SH-SY5Y (cell line): ENCODE results near the gene ADAM12.

Experiments used
- GATA2 ChIP-seq: IDR thresholded peaks from 2 replicates; pipeline ENCODE4 v1.6.1; 2011; ENCODE audit warnings: mild to moderate bottlenecking, low read depth, low read length
- GATA3 ChIP-seq: IDR thresholded peaks from 2 replicates; pipeline ENCODE4 v1.6.1; 2011; ENCODE audit warnings: low read depth, mild to moderate bottlenecking, low read length, moderate library complexity

ADAM12 gene

DNA sequence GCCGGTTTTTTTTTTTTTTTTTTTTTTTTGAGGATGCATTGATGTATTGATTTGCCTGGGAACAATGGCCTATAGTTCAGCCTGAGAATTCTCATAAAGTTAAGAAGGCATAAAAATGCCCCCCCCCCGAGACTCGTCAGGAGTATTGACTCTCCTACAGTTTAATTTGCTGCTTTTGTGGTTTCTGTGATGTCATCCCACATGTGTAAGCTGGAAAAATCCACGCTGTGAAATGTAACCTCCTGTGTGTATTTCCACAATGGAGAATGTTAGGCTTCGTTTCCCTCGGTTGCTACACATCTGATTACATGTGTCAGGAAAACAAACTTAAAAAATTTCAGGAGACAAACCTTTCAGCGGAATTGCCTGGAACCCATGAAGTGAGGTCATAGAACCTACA, 374.0 kb downstream of the ADAM12 start:
- TF ChIP-seq GATA2: no peak
- TF ChIP-seq GATA3: no peak

DNA sequence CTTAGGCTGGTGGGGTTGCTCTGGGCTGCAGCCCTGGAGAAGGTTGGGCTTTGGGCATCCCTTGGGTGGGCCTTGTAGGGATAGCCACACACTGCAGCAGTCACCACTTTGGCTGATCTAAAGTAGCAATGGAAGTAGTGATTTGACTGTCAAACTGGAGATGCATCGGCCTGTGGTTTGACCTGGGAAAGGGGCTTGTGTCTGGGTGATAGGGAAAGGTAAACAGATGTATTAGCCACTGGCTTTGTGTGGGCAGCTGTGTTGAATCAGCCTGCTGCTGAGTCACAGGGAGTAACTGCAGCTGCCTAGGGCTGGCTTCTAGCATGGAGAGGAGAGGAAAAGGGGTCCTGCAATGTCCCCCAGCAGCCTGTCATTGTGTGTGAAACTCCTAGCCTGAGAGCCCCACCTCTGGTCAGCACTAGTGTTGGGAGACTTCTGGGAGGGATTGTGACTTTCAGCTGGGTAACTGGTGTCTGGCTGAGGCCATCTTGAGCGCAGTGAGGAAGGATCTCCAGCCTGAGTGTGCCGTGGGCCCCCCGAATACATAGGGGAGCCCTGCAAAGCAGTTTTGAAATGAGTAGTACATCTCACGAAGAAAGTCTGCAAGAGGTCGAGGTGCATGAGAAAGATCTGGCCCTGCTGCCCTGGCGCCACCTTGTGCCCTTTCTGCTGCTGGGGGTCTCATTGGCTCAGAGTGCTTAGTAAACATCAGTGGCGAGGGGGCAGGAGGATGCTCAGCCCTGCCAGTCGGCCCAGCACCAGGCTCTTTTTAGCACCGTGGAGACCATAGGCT, 374.6 kb downstream of the ADAM12 start:
- TF ChIP-seq GATA3: no peak
- no peak for TF ChIP-seq GATA2

DNA sequence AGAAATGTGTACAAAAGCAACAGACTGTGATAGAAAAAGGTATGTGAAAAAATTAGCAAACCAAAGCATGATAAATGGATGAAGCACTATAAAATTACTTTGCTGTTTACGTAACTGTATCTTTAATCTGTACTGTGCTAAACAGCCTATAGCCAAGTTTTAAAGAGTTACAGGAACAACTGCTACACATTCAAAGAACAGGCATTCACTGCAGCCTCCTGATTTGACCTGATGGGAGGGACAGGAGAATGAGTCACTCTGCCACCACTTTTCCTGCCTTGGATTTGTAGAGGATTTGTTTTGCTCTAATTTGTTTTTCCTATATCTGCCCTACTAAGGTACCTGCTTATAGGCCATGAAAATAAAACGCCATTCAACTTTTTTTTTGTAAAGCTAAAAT, 375.8 kb downstream of the ADAM12 start:
- TF ChIP-seq GATA3: no peak
- TF ChIP-seq GATA2: no peak

DNA sequence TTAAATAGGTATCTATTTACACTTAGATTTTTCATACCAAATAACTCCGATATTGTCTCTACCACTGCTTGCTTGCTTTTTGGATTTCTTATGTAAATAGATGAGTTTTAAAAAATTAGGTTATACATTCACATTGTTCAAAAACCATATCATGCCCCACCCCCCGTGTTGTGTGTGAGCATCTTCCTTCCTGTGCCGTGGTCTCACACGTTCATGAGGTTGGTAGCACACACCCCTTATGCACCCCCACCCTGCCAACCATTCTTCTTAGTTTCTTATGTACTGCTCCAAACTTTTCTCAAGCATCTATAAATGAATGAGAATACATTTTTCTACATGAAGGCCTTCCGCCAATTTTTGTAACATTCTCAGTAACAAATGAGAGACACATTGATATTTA, 376.3 kb downstream of the ADAM12 start:
- TF ChIP-seq GATA3 (no peak), GATA2 (no peak)

DNA sequence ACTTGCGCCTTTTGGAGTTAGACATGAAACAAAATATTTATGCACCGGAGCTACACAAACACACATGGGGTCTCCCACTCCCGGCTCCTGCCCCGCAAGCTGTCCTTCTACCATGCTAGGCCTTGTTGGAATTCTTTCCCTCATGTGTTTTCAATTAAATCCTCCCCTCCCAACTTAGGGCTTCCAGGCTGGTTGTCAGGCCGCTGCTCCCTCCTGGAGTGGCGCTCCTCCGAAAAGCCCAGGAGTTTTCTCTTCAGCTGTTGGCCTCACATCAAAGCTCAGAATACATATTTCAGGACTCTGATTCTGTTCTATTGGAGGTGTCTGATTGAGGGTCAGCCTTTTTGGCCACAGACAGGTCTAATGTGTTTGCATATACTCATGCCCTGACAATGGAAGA, 378.6 kb downstream of the ADAM12 start:
- no peak for TF ChIP-seq GATA3
- no peak for TF ChIP-seq GATA2

DNA sequence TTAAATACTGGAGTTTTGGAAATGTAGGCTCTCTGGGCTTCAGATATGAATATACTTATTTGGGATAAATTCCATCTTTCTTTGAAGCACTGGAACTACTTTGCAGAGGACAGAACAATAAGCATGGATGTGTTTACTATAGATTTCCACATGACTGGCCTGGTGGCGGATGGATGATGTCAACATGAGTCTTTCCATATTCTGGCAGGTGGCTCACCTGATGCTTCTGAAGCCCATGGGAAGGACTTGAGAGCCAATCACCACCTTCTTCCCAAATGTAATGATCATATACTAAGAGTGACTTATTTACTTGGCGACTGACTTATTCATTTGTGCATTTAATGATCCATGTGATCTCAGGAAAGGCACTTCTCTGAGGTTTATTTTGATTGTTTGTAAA, 381.4 kb downstream of the ADAM12 start:
- TF ChIP-seq GATA3: no peak
- TF ChIP-seq GATA2: no peak

DNA sequence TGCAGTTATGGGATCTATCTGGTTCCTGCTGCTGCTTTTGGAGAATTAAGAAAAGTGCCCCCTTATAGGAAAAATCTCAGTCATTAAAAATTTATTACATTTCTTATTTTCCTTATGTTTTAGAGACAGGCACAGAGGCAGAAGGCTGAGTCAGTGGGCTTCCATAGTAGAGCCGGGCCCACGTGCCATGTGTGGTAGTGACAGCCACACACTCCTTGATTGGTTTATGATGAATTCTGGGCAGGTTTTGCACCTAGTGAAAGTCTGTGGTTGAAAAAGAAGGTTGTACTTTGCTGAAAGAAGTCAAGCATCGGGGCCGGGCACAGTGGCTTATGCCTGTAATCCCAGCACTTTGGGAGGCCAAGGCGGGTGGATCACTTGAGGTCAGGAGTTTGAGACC, 382.0 kb downstream of the ADAM12 start:
- no peak for TF ChIP-seq GATA3
- no peak for TF ChIP-seq GATA2

DNA sequence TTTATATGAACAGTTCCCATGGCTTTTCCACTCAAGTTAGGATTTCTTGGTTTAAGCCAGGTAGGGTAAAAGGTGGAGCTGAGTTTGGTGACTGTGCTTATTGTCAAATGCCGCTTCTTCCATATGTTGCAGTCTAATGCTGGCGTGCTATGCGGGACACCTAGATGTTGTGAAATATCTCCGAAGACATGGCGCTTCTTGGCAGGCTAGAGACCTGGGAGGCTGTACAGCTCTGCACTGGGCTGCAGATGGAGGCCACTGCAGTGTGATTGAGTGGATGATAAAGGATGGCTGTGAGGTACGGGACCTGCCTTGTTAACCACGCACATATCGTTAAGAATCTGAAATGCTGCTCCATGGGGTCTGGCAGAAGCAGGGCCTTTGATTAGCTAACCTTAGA, 383.5 kb downstream of the ADAM12 start:
- TF ChIP-seq GATA3 (no peak), GATA2 (no peak)

DNA sequence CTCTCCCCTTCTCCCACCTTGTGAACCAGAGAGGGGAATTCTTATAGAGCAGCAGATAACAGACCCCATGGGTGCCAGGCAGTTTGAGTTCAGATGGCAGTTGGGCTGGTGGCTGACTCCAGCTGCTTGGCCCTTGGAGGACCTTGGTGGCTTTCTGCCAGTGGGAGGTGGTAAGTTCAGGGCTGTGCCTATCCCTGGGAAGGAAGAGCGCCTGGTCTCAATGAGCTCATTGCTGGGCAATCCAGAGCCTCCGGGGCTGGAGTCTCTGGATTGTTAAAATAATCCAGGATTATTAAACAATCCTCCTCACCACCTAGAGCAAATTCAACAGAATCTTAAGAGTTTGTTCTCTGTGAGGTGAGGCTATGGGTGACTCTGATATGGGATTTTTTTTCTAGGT, 386.7 kb downstream of the ADAM12 start:
- TF ChIP-seq GATA3 (no peak), GATA2 (no peak)

DNA sequence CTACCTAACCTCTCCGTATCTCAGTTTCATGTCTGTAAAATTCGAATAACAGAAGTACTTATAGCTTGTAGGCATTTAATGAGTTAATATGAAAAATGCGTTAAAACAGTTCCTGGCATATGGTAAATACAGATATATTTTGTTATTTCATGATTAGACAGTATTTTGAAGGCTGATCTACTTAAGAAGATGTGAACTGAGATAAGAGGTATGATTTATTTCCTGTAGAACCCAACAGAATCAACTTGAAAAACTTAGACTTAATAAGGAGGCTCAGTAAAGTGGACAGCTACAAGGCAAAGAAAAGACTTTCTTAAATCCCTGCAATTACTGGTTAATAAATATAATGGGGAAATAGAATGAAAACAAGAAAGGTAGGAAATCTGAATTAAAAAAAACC, 388.6 kb downstream of the ADAM12 start:
- TF ChIP-seq GATA3: no peak; the same call in 1 of the 2 replicates
- no peak for TF ChIP-seq GATA2

DNA sequence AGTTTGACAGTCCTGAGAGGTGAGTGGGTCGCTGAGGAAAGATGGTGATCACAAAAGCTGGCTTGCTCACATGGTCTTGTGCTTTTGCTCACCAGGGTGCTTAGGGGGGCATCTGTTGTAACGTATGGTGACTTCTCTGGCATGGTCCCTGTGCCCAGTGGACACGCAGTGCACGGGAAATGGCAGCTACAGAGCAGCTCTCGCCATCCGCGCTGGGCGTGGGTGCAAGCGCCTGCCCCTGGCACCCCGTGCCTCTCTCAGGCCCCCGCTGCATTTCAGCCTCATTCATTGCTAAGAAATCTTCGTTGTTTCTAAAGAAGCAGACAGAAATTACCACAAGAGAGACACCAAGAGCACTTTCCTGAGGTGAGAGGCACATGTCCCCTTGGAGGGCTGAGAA, 390.7 kb downstream of the ADAM12 start:
- TF ChIP-seq GATA3: no peak
- no peak for TF ChIP-seq GATA2

DNA sequence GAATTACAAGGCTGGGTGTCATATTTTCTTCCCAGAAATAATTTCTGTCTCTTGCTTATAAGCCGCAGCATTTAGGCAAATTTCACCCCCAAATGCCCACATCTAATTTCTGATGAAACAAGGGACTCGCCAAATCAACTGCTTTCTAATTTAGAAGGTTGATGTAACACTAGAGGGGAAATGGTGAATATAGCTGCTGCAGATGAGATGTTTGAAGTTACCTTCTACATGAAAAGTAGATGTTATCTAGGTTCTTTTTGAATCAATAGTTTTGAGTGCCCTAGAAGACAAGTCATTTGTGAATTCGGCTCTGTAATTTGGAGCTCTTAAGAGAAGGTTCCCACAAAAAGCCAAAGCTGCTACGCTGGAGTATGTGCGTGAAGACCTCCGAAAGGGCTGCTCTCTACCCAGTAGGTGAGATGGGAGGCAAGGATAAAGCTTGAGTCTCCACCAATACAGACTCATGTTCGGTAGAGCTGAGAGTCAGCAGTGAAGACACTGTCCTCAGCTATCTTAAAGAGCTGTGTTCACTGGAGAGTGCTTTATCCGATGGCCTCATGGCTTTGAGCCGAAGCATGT, 392.5 kb downstream of the ADAM12 start:
- TF ChIP-seq GATA3 (no peak), GATA2 (no peak)

DNA sequence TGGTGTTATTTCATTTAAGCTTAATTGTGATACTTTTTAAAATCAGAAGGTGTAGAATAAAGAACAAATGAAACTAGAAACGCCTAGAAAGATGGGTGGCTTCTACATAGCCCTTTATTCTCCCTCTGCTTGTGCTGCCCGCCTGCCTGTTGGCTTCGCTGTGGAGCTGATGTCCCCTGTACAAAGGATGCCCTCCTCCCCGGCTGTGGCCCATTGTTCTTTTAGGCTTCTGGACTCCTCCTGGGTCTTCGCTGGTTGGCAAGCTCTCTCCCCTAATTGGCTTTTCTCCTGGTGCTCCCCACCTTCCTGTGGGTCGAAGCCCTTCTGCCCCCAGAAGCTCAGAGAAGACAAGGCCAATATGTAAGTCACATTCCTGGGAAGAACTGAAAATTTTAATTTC, 393.7 kb downstream of the ADAM12 start:
- TF ChIP-seq GATA3 (no peak), GATA2 (no peak)

DNA sequence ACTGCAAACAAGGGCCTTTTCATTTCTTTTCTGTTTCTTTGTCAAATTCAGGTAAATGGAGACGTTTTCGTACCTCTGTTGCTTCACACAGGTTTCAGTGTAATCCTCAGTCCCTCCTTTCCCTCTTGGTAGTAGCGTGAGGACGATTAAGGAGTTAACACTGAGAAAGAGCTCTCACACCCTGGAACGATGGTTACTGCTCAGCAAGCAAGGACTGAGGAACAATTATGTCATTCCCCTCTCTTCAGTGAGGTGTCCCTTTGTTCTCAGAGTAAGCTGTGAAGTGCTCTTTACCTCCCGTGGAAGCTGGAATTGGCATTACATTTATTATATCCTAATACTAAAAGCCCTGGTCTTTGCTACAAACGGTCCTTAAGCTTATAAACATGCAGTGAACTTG, 396.0 kb downstream of the ADAM12 start:
- no peak for TF ChIP-seq GATA2
- no peak for TF ChIP-seq GATA3

DNA sequence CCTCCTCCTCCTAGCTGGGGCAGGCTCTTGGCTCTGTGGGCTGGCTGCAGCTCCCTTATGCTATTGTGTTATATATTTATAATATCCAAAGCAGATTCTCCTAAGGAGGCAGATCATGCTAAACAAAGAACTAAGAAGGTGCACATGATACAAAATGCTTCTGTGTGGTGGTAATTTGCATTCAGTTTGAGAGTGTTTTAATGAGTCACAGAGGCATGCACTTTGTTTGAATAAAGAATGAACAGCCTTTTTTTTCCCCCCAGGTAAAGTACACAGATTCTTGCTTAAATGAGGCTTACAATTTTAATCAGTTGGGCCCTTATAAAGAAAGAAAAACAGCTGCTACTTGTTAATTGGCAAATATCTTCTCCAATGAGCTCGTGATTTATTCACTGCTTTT, 396.9 kb downstream of the ADAM12 start:
- no peak for TF ChIP-seq GATA3
- no peak for TF ChIP-seq GATA2
